NCI-H2196 (cell line): ENCODE data around the gene LTBP1.
"Not testable (repeated sequence)": the region's sequence is repeated elsewhere in the genome, so short reads cannot be mapped to it uniquely, and the experiment has no call there.

Experiments used
- DNase-seq: peaks from one replicate; lab custom pipeline; 2025; ENCODE audit not compliant: unreplicated experiment; lab: John Stamatoyannopoulos, UW

The LTBP1 gene

GRCh38 chr2:33370636-33371265, 424.0 kb downstream of the LTBP1 start:
- DNase-seq: no peak

GRCh38 chr2:33371304-33372090, 424.7 kb downstream of the LTBP1 start:
- no peak for DNase-seq

- peak; percentile 35 for DNase-seq
These were observed 426.3 kb downstream of the LTBP1 start for GRCh38 chr2:33372940-33373553.

GRCh38 chr2:33373986-33374385, 427.2 kb downstream of the LTBP1 start:
- DNase-seq: no peak

GRCh38 chr2:33375054-33375453, 428.3 kb downstream of the LTBP1 start:
- no peak for DNase-seq

- no peak for DNase-seq
These were observed 430.3 kb downstream of the LTBP1 start for GRCh38 chr2:33377048-33377447.

GRCh38 chr2:33378556-33379210, 431.9 kb downstream of the LTBP1 start:
- DNase-seq: no peak

- DNase-seq: no peak
These were observed 433.4 kb downstream of the LTBP1 start for GRCh38 chr2:33380001-33380609.

GRCh38 chr2:33380719-33381118, 434.0 kb downstream of the LTBP1 start:
- no peak for DNase-seq

- no peak for DNase-seq
These were observed 434.6 kb downstream of the LTBP1 start for GRCh38 chr2:33381301-33381858.

GRCh38 chr2:33383855-33384598, 437.3 kb downstream of the LTBP1 start:
- no peak for DNase-seq

GRCh38 chr2:33384599-33384961, 437.8 kb downstream of the LTBP1 start:
- no peak for DNase-seq

GRCh38 chr2:33388996-33389395, 442.2 kb downstream of the LTBP1 start:
- no peak for DNase-seq

- not testable (repeated sequence) for DNase-seq
These were observed 442.9 kb downstream of the LTBP1 start for GRCh38 chr2:33389695-33390094.

- DNase-seq: no peak
These were observed 444.9 kb downstream of the LTBP1 start for GRCh38 chr2:33391529-33392255.

GRCh38 chr2:33392366-33392765, 445.6 kb downstream of the LTBP1 start:
- no peak for DNase-seq

GRCh38 chr2:33395034-33395433, 448.3 kb downstream of the LTBP1 start:
- no peak for DNase-seq

- no peak for DNase-seq
These were observed 449.0 kb downstream of the LTBP1 start for GRCh38 chr2:33395655-33396249.

- DNase-seq: no peak
These were observed 457.6 kb downstream of the LTBP1 start for GRCh38 chr2:33404321-33404720.
